GM19468 (cell line): ENCODE measurements around the gene REPIN1.
"Not testable (repeated sequence)": the region's sequence is repeated elsewhere in the genome, so short reads cannot be mapped to it uniquely, and the experiment has no call there.

ENCODE experiments used
- ATAC-seq: cut with Tn5 transposase; IDR thresholded peaks from one replicate; pipeline ENCODE4 v1.9.1; 2021; ENCODE audit warnings: mild to moderate bottlenecking, moderate library complexity, moderate number of reproducible peaks; ENCODE audit not compliant: unreplicated experiment; ENCODE audit errors: extremely low read depth

Gene REPIN1

GRCh38 chr7:150385302-150385723 lies 16.7 kb downstream of the REPIN1 start:
- no peak for ATAC-seq

GRCh38 chr7:150385884-150386283 lies 17.3 kb downstream of the REPIN1 start:
- ATAC-seq = not testable (repeated sequence)

- ATAC-seq = no peak
Observed at GRCh38 chr7:150388306-150388705, 19.7 kb downstream of the REPIN1 start.

GRCh38 chr7:150388709-150389531 lies 20.3 kb downstream of the REPIN1 start:
- no peak for ATAC-seq

GRCh38 chr7:150389532-150389816 lies 20.9 kb downstream of the REPIN1 start:
- no peak for ATAC-seq

GRCh38 chr7:150390205-150390604 lies 21.6 kb downstream of the REPIN1 start:
- no peak for ATAC-seq

GRCh38 chr7:150393325-150393724 lies 24.7 kb downstream of the REPIN1 start:
- ATAC-seq = no peak

- ATAC-seq = no peak
Observed at GRCh38 chr7:150396426-150396825, 27.8 kb downstream of the REPIN1 start.

GRCh38 chr7:150396851-150397260 lies 28.2 kb downstream of the REPIN1 start:
- ATAC-seq = no peak

- ATAC-seq = no peak
Observed at GRCh38 chr7:150397346-150398107, 28.9 kb downstream of the REPIN1 start.

GRCh38 chr7:150398108-150398964 lies 29.7 kb downstream of the REPIN1 start:
- ATAC-seq = no peak

GRCh38 chr7:150398965-150399320 lies 30.3 kb downstream of the REPIN1 start:
- no peak for ATAC-seq

GRCh38 chr7:150399421-150400007 lies 30.9 kb downstream of the REPIN1 start:
- ATAC-seq = no peak

- ATAC-seq = no peak
Observed at GRCh38 chr7:150400008-150400787, 31.6 kb downstream of the REPIN1 start.

GRCh38 chr7:150400788-150401423 lies 32.3 kb downstream of the REPIN1 start:
- no peak for ATAC-seq

GRCh38 chr7:150401424-150401790 lies 32.8 kb downstream of the REPIN1 start:
- no peak for ATAC-seq

- no peak for ATAC-seq
Observed at GRCh38 chr7:150401861-150402631, 33.4 kb downstream of the REPIN1 start.

GRCh38 chr7:150402671-150403321 lies 34.2 kb downstream of the REPIN1 start:
- no peak for ATAC-seq
